Testis (tissue), 3 donors: ENCODE results near the gene EXOSC9. TPM values are rescaled to one million over a fixed set of nuclear protein-coding genes. Genes with fewer than 3 reads are reported as not detected.

Experiments used
- DNase-seq: peaks from one replicate; pipeline ENCODE4 v3.0.0-alpha.2; 2019
- H3K27ac ChIP-seq, 2 donors: fragments of 200-600 bp; sonication (generic); one replicate each; pipeline ENCODE4 v1.5.1; 2019
- H3K27me3 ChIP-seq: fragments of 200-600 bp; sonication (generic); one replicate; pipeline ENCODE4 v1.5.1; 2019
- H3K36me3 ChIP-seq: fragments of 200-600 bp; sonication (generic); one replicate; pipeline ENCODE4 v1.5.1; 2017; ENCODE audit warnings: low read depth; ENCODE audit errors: missing control alignments
- H3K4me1 ChIP-seq: fragments of 200-600 bp; sonication (generic); one replicate; pipeline ENCODE4 v1.5.1; 2019
- H3K4me3 ChIP-seq, 2 donors: fragments of 200-600 bp; sonication (generic); one replicate each; pipeline ENCODE4 v1.5.1; 2017 to 2019
- H3K9me3 ChIP-seq: fragments of 200-600 bp; sonication (generic); one replicate; pipeline ENCODE4 v1.5.1; 2017
- POLR2A ChIP-seq: fragments of 450-650 bp; IDR thresholded peaks from one replicate; pipeline ENCODE4 v1.6.1; 2017; ENCODE audit warnings: antibody characterized with exemption, mild to moderate bottlenecking, moderate library complexity
- WGBS, 2 donors: methylation state at CpG; one replicate each; pipeline ENCODE4 v1.1.5; 2018; 5-methylcytosine and 5-hydroxymethylcytosine counted together
- intact Hi-C: fragments of 100-400 bp; cut with DNase I; formaldehyde crosslinking; loops from one replicate; pipeline ENCODE4 v1.15.1; 2023; ENCODE audit warnings: low total_unique reads
- polyA plus RNA-seq: library from polyadenylated mRNA; stranded (reverse); fragments of 350-450 nt; fragmentation: Illumina TruSeq; extraction: RNeasy Lipid Tissue Mini Kit (QIAGEN cat#74804); gene quantifications from one replicate; pipeline ENCODE4 v1.2.3, GENCODE V29; 2014; ENCODE audit warnings: low read depth, low replicate concordance; ENCODE audit not compliant: insufficient read depth
- total RNA-seq, 2 donors: library from RNA; depleted of rRNA; stranded (reverse); fragments of >200 nt; gene quantifications; one replicate each; pipeline ENCODE4 v1.2.3, GENCODE V29; 2016
- TF ChIP-seq, protein P1 (sequence below), 3 experiments: fragments of 450-650 bp in 2 of 3; fragments of 200-600 bp in 1 of 3; sonication (generic) in 1 of 3; IDR thresholded peaks; one replicate each; pipeline ENCODE4 v1.5.1; 2016 to 2019; ENCODE audit warnings: antibody characterized with exemption in 3 of 3, mild to moderate bottlenecking in 2 of 3, moderate library complexity in 1 of 3

Gene EXOSC9
- total and polyA plus RNA-seq, 3 donors from 2014 or later, result 52.2 to 74.6 (median 55.7) TPM

DNA sequence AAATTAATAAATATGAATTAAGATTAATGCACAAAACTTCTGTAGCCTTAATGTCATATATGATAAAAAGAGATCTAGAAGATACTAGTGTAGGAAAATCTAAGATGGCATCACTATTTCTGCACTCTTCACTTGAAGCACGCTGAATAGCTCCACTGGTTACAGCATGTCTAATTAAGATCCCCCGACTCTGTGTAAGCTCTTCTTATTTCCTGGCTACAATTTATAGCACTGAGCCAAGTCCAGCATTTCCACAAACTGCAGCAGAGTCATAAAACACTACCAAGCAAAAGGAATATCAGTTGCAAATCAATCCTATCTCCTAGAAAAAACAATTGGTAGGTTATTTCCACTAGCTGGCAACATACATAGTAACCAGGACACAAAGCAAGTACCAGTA lies 23.8 kb downstream of the EXOSC9 start:
- DNase-seq, result no peak
- WGBS, 2 donors, result 19 to 26% methylated on average over 2 of the region's 2 CpGs

DNA sequence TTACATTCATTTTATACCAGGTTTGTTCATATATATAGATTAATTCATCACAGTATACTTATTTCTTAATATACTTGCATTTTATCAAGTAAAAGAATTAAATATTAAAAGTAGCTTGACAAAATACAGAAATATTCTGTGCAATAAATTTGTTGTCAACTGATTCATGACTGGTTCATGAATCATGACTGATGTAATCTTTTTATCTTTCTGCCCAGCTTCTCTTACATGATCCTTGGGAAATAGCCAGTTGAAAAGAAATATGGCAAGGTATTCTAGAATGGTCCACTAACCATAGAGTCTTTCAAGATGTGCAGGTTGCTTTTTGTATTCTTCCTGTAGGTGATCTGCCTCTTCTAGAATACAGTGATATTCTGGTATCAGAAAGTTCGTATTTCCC lies 26.7 kb downstream of the EXOSC9 start:
- intact Hi-C loops, result no loop called here
- Histone ChIP-seq H3K27me3 (no peaks in the 10 kb centered on the region), H3K4me1 (peaks cover 4% of the 10 kb centered on the region), H3K36me3 (no peaks in the 10 kb centered on the region), H3K9me3 (no peaks in the 10 kb centered on the region), H3K27ac (no peak overlapping the region), H3K4me3 (no peak overlapping the region)
- 85 to 98% methylated on average over 1 of the region's 1 CpG for WGBS, 2 donors
- TF ChIP-seq POLR2A, result no peak
- TF ChIP-seq, protein P1, sequence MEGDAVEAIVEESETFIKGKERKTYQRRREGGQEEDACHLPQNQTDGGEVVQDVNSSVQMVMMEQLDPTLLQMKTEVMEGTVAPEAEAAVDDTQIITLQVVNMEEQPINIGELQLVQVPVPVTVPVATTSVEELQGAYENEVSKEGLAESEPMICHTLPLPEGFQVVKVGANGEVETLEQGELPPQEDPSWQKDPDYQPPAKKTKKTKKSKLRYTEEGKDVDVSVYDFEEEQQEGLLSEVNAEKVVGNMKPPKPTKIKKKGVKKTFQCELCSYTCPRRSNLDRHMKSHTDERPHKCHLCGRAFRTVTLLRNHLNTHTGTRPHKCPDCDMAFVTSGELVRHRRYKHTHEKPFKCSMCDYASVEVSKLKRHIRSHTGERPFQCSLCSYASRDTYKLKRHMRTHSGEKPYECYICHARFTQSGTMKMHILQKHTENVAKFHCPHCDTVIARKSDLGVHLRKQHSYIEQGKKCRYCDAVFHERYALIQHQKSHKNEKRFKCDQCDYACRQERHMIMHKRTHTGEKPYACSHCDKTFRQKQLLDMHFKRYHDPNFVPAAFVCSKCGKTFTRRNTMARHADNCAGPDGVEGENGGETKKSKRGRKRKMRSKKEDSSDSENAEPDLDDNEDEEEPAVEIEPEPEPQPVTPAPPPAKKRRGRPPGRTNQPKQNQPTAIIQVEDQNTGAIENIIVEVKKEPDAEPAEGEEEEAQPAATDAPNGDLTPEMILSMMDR (IDR thresholded peaks at IDR 0.05), result no peak
- DNase-seq, result no peak

More for the DNA sequence above, 23.8 kb downstream of the EXOSC9 start:
- H3K27ac ChIP-seq, result no peak overlapping the region
- no peaks in the 10 kb centered on the region for H3K9me3 ChIP-seq
- TF ChIP-seq POLR2A, result no peak
- TF ChIP-seq, protein P1 (IDR thresholded peaks at IDR 0.05), result no peak
- H3K36me3 ChIP-seq, result no peaks in the 10 kb centered on the region
- intact Hi-C loops, result no loop called here
- no peak overlapping the region for H3K4me3 ChIP-seq
- H3K27me3 ChIP-seq, result no peaks in the 10 kb centered on the region
- peaks cover 4% of the 10 kb centered on the region for H3K4me1 ChIP-seq

DNA sequence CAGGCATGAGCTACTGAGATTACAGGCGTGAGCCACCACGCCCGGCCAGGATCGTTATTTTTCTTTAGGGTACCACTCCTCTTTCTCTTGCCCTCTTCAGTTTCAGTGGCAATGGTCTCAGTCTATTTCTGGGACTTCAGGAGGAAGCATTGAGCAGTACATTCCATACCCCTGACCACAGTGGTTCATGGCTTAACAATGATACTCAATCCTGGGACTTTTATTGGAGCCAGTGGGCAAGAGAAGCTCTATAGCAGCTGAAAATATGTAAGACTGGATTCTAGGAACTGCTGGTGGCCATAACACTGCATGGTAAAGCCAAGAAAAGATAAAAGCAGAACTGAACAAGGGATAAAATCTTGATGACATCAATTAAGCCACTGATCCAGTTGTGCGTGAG lies 28.4 kb downstream of the EXOSC9 start:
- TF ChIP-seq POLR2A, result no peak
- TF ChIP-seq, protein P1 (IDR thresholded peaks at IDR 0.05), result no peak
- H3K9me3 ChIP-seq, result no peaks in the 10 kb centered on the region
- H3K27me3 ChIP-seq, result no peaks in the 10 kb centered on the region
- 87 to 96% methylated on average over 5 of the region's 5 CpGs for WGBS, 2 donors
- H3K27ac ChIP-seq, result no peak overlapping the region
- H3K36me3 ChIP-seq, result no peaks in the 10 kb centered on the region
- H3K4me3 ChIP-seq, result no peak overlapping the region
- no peaks in the 10 kb centered on the region for H3K4me1 ChIP-seq
- intact Hi-C loops, result no loop called here
- no peak for DNase-seq

DNA sequence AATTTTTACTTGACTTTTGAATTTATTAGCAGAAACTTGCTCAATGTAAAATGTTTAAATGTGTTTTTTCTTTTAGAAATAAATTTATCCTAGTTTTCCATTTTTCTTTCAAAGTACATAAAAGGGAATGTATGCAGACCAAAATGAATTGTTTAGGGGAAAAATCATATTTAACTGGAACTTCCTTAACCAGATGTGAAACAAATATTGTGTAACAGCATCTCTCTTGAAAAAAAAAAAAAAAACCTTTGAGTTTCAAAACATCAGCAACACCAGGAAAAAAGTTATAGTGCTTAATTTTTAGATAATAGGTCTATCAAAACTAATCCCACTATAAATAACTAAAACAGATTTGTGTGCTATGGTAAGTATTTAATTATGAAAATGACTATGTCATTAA lies 37.0 kb downstream of the EXOSC9 start:
- H3K36me3 ChIP-seq, result no peaks in the 10 kb centered on the region
- H3K4me1 ChIP-seq, result no peaks in the 10 kb centered on the region
- H3K4me3 ChIP-seq, result no peak overlapping the region
- H3K27me3 ChIP-seq, result no peaks in the 10 kb centered on the region
- no peak for DNase-seq
- TF ChIP-seq, protein P1 (IDR thresholded peaks at IDR 0.05), result no peak
- TF ChIP-seq POLR2A, result no peak
- H3K9me3 ChIP-seq, result no peaks in the 10 kb centered on the region
- intact Hi-C loops, result no loop called here
- H3K27ac ChIP-seq, result no peak overlapping the region

DNA sequence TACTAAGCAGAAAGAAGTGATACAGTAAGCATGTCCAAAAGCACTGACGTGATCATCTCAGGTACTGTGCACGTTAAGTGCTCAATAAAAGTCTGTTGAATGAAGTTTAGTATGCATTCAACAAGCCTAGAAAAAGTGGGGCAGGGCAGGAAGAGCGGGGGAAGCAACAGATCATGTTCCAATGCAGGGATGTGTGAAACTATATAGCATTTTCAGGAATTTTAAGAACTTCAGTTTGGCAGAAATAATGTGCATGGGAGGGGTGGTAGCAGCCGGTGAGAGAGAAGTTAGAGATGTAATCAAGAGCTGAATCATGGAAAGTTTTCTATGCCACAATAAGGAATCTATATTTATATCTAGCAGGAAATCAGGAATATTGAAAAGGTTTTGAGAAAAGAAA lies 41.7 kb downstream of the EXOSC9 start:
- 90 to 92% methylated on average over 4 of the region's 4 CpGs for whole genome bisulfite sequencing, 2 donors
- intact Hi-C loops, result no loop called here

More for the DNA sequence above, 41.7 kb downstream of the EXOSC9 start:
- DNase-seq, result no peak
- Histone ChIP-seq H3K4me3 (no peak overlapping the region), H3K27ac (no peak overlapping the region), H3K36me3 (no peaks in the 10 kb centered on the region), H3K9me3 (no peaks in the 10 kb centered on the region), H3K27me3 (no peaks in the 10 kb centered on the region), H3K4me1 (no peaks in the 10 kb centered on the region)
- TF ChIP-seq, protein P1 (IDR thresholded peaks at IDR 0.05), result no peak
- no peak for TF ChIP-seq POLR2A
